GM12865 (cell line): Measurements from ENCODE around the gene MOCOS.
A peak's percentile ranks its signal among the peaks of the same experiment; 100 is the strongest.

Experiments
- DNase-seq: peaks from one replicate; pipeline ENCODE4 v3.0.0; 2010; ENCODE audit warnings: low read depth
- H3K4me3 ChIP-seq: 2 replicates; pipeline ENCODE4 v1.5.1; 2011; ENCODE audit warnings: mild to moderate bottlenecking, low read depth, low read length, control low read depth
- TF ChIP-seq, protein P1 (sequence below): IDR thresholded peaks from 2 replicates; pipeline ENCODE4 v1.5.1; 2011; ENCODE audit warnings: low read length, control low read depth, low read depth, inconsistent platforms; ENCODE audit not compliant: insufficient read depth; ENCODE audit errors: missing control alignments

MOCOS gene

DNA sequence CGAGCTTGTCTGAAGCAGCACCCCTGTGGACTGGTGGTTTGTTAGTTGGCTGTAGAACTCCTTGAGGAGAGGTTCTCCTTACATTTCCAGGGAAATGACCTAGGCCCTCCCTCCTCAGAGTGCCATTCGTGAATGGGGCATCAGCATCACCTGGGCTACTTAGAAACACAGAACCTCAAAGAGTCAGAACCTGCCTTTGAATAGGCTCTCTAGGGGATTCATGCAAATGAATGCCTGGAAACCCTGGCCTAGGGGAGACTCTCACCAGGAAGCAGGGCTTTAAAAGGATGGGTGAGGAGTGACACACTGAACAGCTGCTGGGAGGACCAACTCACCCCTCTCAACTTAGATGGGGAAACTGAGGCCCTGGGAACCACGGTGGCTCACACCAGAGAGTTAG lies 2.1 kb upstream of the MOCOS start:
- DNase-seq: peak; percentile 19
- H3K4me3 ChIP-seq: no peak overlapping the region
- TF ChIP-seq, protein P1, sequence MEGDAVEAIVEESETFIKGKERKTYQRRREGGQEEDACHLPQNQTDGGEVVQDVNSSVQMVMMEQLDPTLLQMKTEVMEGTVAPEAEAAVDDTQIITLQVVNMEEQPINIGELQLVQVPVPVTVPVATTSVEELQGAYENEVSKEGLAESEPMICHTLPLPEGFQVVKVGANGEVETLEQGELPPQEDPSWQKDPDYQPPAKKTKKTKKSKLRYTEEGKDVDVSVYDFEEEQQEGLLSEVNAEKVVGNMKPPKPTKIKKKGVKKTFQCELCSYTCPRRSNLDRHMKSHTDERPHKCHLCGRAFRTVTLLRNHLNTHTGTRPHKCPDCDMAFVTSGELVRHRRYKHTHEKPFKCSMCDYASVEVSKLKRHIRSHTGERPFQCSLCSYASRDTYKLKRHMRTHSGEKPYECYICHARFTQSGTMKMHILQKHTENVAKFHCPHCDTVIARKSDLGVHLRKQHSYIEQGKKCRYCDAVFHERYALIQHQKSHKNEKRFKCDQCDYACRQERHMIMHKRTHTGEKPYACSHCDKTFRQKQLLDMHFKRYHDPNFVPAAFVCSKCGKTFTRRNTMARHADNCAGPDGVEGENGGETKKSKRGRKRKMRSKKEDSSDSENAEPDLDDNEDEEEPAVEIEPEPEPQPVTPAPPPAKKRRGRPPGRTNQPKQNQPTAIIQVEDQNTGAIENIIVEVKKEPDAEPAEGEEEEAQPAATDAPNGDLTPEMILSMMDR: no peak

DNA sequence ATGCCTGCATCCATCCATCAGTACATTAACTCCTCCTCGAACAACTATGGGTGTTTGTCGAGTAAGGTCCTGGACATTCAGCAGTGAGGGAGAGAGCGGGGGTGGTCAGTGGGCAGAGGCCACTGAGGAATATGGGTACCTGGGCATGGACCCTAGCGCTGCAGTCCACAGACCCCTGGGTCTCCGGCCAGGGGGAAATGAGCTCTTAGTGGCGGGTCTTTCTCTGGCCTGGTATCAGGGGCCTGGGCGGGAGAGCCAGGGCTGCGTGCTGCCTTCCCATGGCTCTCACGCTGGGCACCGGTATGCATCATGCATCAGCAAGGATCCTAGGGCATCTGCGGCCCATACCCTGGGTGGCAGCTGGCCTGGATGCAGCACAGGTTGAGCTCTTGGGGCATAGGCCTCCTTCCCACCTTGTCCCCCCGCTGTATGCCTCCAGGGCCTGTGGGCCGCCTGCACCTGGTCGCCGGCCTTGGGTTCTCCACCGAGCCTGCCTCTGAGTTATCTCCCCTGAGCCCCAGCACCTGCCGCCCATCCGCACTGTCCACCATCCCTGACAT lies 1.3 kb upstream of the MOCOS start:
- no peak for DNase-seq
- TF ChIP-seq, protein P1: no peak
- no peak overlapping the region for H3K4me3 ChIP-seq

DNA sequence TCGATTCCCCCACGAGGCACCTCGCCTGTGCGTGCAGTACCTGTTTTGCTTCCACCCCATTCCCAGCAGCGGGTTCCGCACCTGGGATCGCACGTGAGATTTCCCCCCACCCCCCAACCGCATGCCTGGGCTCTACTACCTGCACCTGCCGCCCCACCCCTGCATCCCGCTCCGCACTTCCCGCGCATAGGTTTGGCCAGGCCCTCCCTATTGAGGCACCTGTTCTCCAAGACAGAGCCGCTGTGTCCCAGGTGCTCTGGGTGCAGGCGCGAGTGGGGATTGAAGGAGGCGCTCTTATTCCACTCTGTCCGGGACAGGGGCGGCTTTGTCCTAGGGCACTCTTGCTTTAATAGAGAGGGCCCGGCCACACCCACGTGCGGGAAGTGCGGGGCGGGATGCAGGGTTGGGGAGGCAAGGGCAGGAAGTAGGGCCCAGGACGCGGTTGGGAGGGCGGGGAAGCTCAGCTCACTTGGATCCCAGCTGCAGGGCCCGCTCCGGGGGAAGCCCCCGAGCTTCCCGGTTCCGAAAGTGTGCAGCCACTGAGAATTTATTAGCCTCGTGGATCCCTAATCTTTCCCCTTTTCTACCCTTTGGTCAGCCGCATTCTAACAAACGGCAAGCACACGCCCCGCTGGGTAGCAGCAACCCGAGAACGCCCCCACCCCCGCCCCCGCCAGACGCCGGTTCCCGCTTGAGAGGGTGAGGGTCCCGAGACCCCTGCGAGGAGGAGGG lies 670 bp upstream of the MOCOS start:
- DNase-seq: peak; percentile 37
- H3K4me3 ChIP-seq: peak overlapping the region; percentile 79
- TF ChIP-seq, protein P1: no peak

DNA sequence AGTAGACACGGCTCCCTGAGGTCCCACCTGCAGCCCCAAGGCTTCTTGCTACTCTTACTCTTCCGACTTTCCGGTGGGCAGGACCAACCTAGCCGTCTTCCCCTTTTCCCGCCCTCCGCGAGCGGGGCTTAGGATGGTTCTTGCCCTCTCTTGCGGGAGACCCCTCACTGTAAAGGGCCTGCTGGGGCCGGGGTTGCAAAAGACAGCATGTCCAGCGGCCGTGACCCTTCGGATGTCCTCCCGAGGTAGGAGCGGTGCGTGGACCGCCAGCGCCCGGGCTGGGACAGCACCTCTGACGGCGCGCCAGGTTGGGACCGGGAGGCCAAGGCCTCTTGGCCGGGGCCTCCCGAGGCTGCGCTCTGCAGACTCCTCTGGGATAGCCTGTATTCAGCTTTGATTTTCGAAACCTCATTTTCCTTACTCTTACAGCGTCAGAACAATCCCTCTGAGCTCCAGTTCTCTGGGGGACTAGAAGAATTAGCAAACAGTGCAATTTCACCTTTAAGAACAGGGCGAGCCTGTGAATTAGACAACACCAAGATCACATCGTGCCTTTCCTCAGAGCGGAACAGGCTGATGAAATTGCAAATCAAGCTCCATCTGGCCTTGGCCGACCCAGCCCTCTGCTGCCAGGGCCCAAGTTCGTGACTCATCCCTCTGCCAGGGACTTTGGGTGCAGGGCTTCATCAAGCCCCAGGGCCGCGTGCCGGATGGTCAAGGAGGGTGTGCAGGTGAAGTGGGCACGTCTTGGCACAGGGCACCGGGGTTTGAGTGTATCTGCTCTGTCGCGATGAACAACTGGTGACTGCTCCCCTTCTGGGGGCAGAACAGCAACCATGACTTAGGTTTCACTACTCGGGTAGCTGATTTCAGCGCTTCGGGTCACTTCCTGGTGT lies 777 bp downstream of the MOCOS start:
- H3K4me3 ChIP-seq: peak overlapping the region; percentile 79
- TF ChIP-seq, protein P1: no peak
- DNase-seq: no peak

DNA sequence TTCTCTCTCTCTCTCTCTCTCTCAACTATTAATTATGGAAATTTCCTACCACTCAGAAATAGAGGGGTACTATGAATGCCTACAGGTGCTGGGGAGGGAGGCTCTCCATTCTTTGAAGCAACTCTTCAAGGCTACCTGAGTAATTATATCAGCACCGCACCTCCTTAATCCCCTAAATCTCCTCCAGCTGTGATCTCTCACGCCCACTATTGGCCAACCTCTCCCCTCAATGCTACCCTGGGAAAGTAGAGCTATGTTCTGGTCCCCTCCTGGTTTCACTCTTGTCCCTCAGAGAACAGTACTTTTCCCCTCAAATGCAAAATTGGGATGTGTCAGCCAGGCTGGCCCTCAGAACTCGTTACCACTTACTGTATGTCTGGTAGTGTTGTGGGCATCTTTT lies 1.6 kb downstream of the MOCOS start:
- no peak overlapping the region for H3K4me3 ChIP-seq
- no peak for DNase-seq
- TF ChIP-seq, protein P1: no peak

DNA sequence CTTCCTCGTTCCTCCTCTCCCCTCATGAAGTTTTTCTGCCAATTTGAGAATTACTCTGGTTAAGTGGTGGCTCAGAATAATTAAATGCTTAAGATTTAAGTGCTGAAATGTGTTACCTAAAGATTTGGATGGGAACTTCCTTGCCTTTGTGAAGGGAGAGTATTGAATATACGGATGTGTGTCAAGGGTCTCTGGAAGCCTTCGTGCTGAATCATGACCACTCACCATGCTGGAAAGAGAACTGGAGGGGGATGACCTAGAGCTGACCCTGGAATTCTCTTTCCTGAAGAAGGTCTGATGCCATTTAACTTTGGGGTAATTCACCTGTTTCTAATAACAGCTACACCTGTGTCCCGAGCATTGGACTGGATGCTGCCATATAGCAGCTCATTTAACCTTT lies 2.2 kb downstream of the MOCOS start:
- DNase-seq: no peak
- TF ChIP-seq, protein P1: no peak
- H3K4me3 ChIP-seq: no peak overlapping the region
